ENCODE data around the gene AGBL4.

DNA sequence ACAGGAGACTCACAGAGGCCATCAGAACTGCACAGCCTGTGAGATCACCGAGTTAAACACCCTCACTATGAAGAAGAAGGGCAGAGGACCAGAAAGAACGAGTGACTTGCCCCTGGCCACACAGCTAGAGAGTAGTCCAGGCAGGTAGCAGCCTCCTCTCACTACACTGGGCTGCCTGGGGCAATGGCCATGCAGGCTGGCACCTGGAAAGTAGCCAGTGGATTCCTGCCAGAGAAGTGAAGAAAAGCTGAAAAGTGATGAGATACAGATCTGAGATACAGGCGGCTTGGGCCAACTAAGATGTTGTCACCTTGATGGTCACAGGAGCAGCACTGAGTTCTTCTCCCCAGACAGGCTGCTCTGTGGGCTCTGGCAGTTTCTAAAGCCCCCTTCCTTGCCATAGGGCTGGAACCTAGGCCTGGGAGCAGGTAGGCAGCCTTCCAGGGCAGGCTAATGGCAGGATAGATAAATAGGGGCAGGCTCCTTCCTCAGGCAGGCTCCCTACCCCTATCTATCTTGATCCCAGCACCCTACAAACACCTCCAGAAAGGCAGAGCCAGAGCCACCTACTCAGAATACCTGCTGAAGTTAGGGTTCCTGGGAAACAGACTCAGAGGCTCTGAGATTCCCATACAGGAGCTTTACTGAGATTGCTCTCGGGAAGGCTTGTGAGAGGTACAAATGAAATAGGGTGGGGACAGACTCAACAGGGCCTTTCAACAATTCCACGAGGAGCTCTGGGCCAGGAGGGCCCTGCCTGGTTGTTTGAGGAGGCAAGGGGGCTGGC is 1353.3 kb downstream of the AGBL4 start:
- TF ChIP-seq, protein P1, sequence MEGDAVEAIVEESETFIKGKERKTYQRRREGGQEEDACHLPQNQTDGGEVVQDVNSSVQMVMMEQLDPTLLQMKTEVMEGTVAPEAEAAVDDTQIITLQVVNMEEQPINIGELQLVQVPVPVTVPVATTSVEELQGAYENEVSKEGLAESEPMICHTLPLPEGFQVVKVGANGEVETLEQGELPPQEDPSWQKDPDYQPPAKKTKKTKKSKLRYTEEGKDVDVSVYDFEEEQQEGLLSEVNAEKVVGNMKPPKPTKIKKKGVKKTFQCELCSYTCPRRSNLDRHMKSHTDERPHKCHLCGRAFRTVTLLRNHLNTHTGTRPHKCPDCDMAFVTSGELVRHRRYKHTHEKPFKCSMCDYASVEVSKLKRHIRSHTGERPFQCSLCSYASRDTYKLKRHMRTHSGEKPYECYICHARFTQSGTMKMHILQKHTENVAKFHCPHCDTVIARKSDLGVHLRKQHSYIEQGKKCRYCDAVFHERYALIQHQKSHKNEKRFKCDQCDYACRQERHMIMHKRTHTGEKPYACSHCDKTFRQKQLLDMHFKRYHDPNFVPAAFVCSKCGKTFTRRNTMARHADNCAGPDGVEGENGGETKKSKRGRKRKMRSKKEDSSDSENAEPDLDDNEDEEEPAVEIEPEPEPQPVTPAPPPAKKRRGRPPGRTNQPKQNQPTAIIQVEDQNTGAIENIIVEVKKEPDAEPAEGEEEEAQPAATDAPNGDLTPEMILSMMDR (conservative IDR thresholded peaks at IDR 0.05 in 1 of 2, IDR thresholded peaks at IDR 0.05 in 1 of 2; ENCODE audit: extremely low read depth in 1 of 2, insufficient read depth in 1 of 2, low read depth in 1 of 2, low read length in 2 of 2): no peak
- no peak for TF ChIP-seq EZH2 (IDR thresholded peaks at IDR 0.05; ENCODE audit: borderline replicate concordance, low read length)

Data from mammary epithelial cell (primary cell).